Loucy (cell line): ENCODE data around the gene KCNJ11.

Source experiments
- H2AFZ ChIP-seq: fragments of 200-600 bp; sonication (generic); 2 replicates; pipeline ENCODE4 v1.6.0; 2016; ENCODE audit warnings: antibody characterized with exemption, mild to moderate bottlenecking, low read length, moderate library complexity
- H3F3A ChIP-seq: fragments of 200-600 bp; 2 replicates; pipeline ENCODE4 v1.6.0; 2016; ENCODE audit warnings: antibody characterized with exemption, low read depth, mild to moderate bottlenecking
- H3K27me3 ChIP-seq: fragments of 200-600 bp; sonication (generic); 2 replicates; pipeline ENCODE4 v1.6.1; 2014; ENCODE audit warnings: low read length, mild to moderate bottlenecking; ENCODE audit not compliant: insufficient read depth, poor library complexity, severe bottlenecking
- H3K36me3 ChIP-seq: fragments of 200-600 bp; sonication (generic); 2 replicates; pipeline ENCODE4 v1.6.1; 2016; ENCODE audit warnings: low read length; ENCODE audit not compliant: insufficient read depth
- H3K4me1 ChIP-seq: fragments of 200-600 bp; sonication (generic); 2 replicates; pipeline ENCODE4 v1.5.1; 2014; ENCODE audit warnings: low read length, mild to moderate bottlenecking; ENCODE audit not compliant: insufficient read depth, poor library complexity, severe bottlenecking
- H3K4me2 ChIP-seq: fragments of 200-600 bp; sonication (generic); 2 replicates; pipeline ENCODE4 v1.6.0; 2014; ENCODE audit warnings: antibody characterized with exemption, low read length, low read depth, mild to moderate bottlenecking; ENCODE audit not compliant: poor library complexity, severe bottlenecking
- H3K4me3 ChIP-seq: fragments of 200-600 bp; sonication (generic); 2 replicates; pipeline ENCODE4 v1.5.1; 2014; ENCODE audit warnings: low read length, mild to moderate bottlenecking, mixed read lengths; ENCODE audit not compliant: poor library complexity, severe bottlenecking
- H3K79me2 ChIP-seq: fragments of 200-600 bp; sonication (generic); 2 replicates; pipeline ENCODE4 v1.6.1; 2014; ENCODE audit warnings: low read length; ENCODE audit not compliant: insufficient read depth
- H3K9ac ChIP-seq: fragments of 200-600 bp; sonication (generic); 2 replicates; pipeline ENCODE4 v1.6.0; 2014; ENCODE audit warnings: mild to moderate bottlenecking, low read depth, low read length, moderate library complexity; ENCODE audit not compliant: poor library complexity, severe bottlenecking
- H3K9me2 ChIP-seq: fragments of 200-600 bp; sonication (generic); replicated peaks from 2 replicates; pipeline ENCODE4 v1.6.1; 2016; ENCODE audit warnings: low read depth, low read length, mixed read lengths
- H3K9me3 ChIP-seq: fragments of 200-600 bp; sonication (generic); 2 replicates; pipeline ENCODE4 v1.6.1; 2014; ENCODE audit warnings: mild to moderate bottlenecking, antibody characterized with exemption, low read length, low read depth; ENCODE audit not compliant: insufficient read depth
- H4K20me1 ChIP-seq: fragments of 200-600 bp; sonication (generic); 2 replicates; pipeline ENCODE4 v1.6.0; 2014; ENCODE audit warnings: antibody characterized with exemption, low read length, mild to moderate bottlenecking; ENCODE audit not compliant: insufficient read depth, poor library complexity, severe bottlenecking
- CTCF ChIP-seq: fragments of 200-600 bp; sonication (generic); conservative IDR thresholded peaks from 2 replicates; pipeline ENCODE4 v1.5.1; 2014; ENCODE audit warnings: mild to moderate bottlenecking, antibody characterized with exemption, low read length
- EZH2phosphoT487 ChIP-seq: fragments of 200-600 bp; IDR thresholded peaks from 2 replicates; pipeline ENCODE4 v1.6.1; 2018; ENCODE audit warnings: antibody characterized with exemption, mild to moderate bottlenecking, moderate library complexity, borderline replicate concordance

The KCNJ11 gene

GRCh38 chr11:17401316-17401715 lies 12.9 kb upstream of the KCNJ11 start:
- no peak overlapping the region for H3K9ac ChIP-seq
- H3K9me2 ChIP-seq = no peaks in the 10 kb centered on the region
- H3K4me1 ChIP-seq = no peaks in the 10 kb centered on the region
- H3K27me3 ChIP-seq = no peaks in the 10 kb centered on the region
- H3K36me3 ChIP-seq = no peaks in the 10 kb centered on the region
- H3K4me2 ChIP-seq = no peak overlapping the region
- H2AFZ ChIP-seq = no peak overlapping the region
- H4K20me1 ChIP-seq = no peaks in the 10 kb centered on the region
- H3K79me2 ChIP-seq = no peaks in the 10 kb centered on the region
- no peaks in the 10 kb centered on the region for H3K9me3 ChIP-seq
- no peaks in the 10 kb centered on the region for H3F3A ChIP-seq
- no peak overlapping the region for H3K4me3 ChIP-seq
- TF ChIP-seq EZH2phosphoT487 = no peak
- no peak for TF ChIP-seq CTCF

- Histone ChIP-seq H3K27me3 (no peaks in the 10 kb centered on the region), H3K9me3 (no peaks in the 10 kb centered on the region), H3K4me2 (no peak overlapping the region), H2AFZ (no peak overlapping the region), H3K4me3 (no peak overlapping the region), H3K9ac (no peak overlapping the region), H3F3A (no peaks in the 10 kb centered on the region), H3K9me2 (no peaks in the 10 kb centered on the region), H3K36me3 (no peaks in the 10 kb centered on the region), H3K4me1 (no peaks in the 10 kb centered on the region), H3K79me2 (no peaks in the 10 kb centered on the region), H4K20me1 (no peaks in the 10 kb centered on the region)
- TF ChIP-seq CTCF (no peak), EZH2phosphoT487 (no peak)
These were observed 11.8 kb upstream of the KCNJ11 start for GRCh38 chr11:17400048-17400775.

GRCh38 chr11:17399236-17399635 lies 10.8 kb upstream of the KCNJ11 start:
- no peaks in the 10 kb centered on the region for H3K27me3 ChIP-seq
- no peaks in the 10 kb centered on the region for H3K79me2 ChIP-seq
- no peaks in the 10 kb centered on the region for H3K9me3 ChIP-seq
- no peaks in the 10 kb centered on the region for H3K4me1 ChIP-seq
- no peaks in the 10 kb centered on the region for H4K20me1 ChIP-seq
- no peak overlapping the region for H3K4me3 ChIP-seq
- no peak overlapping the region for H3K4me2 ChIP-seq
- no peaks in the 10 kb centered on the region for H3F3A ChIP-seq
- TF ChIP-seq CTCF = no peak
- TF ChIP-seq EZH2phosphoT487 = no peak
- no peak overlapping the region for H2AFZ ChIP-seq
- no peak overlapping the region for H3K9ac ChIP-seq
- no peaks in the 10 kb centered on the region for H3K36me3 ChIP-seq
- H3K9me2 ChIP-seq = no peaks in the 10 kb centered on the region
